ENCODE results near the gene TBC1D5. TPM values are rescaled to one million over a fixed set of nuclear protein-coding genes. Genes with fewer than 3 reads are reported as not detected.
"Not testable (repeated sequence)": the region's sequence is repeated elsewhere in the genome, so short reads cannot be mapped to it uniquely, and the experiment has no call there.

The TBC1D5 gene
- total RNA-seq, 2 donors from 2014 or later: 68.8 to 77.7 TPM

DNA sequence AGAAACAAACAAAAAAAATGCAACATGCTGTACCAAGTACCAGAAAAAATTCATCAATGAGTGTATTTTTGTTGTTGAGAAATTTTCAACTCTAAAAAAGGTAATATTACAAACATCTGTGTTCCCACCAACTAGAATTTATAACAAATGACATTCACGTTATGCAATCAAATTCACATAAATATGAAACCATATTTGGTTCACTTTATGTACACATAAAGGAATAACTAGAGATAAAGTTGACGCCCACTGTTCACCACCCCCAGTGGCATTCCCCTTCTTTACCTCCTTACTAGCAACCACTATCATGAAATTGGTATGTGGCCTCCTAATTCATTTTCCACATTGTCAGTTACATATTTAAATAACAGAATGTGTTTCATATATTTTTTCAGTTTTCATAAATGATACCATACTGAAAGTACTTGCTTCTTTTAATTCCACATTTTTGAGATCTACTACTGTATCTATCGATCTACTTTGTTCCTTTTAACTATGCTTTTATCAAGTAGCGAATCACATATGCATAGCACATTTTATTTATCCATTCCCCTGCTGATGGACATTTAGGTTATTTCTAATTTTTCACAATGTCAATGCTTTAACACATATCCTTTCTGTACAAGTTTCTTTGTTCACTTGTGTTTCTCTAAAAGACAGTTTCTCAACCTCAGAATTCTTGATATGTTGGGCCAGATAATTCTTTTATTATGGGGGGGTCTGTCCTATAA is 34.5 kb downstream of the TBC1D5 start:
- Histone ChIP-seq H3K27ac (ENCODE audit: low read depth, low read length) (no peak overlapping the region), H3K36me3 (ENCODE audit: control insufficient read depth, insufficient read depth, low read length) (no peaks in the 10 kb centered on the region), H3K4me3 (ENCODE audit: low read length) (no peak overlapping the region), H3K9ac (ENCODE audit: extremely low read depth, low read length, poor library complexity, severe bottlenecking) (no peak overlapping the region), H3K4me1 (ENCODE audit: control insufficient read depth, insufficient read depth, low read length) (no peaks in the 10 kb centered on the region), H3K27me3 (ENCODE audit: control insufficient read depth, insufficient read depth, low read length, poor library complexity, severe bottlenecking) (no peaks in the 10 kb centered on the region), H3K9me3 (ENCODE audit: control insufficient read depth, low read length) (peaks cover 6% of the 10 kb centered on the region)
- Mint-ChIP-seq H3K9me3 (peaks cover 13% of the 10 kb centered on the region), H3K4me1 (no peaks in the 10 kb centered on the region), H3K27ac (no peak overlapping the region), H3K27me3 (ENCODE audit: insufficient read depth) (no peaks in the 10 kb centered on the region), H3K36me3 (ENCODE audit: low read depth) (peaks cover 20% of the 10 kb centered on the region), H3K4me3 (no peak overlapping the region)
- WGBS, 2 experiments (ENCODE audit: insufficient coverage in 1 of 2, insufficient read length in 1 of 2): 90 to 93% methylated on average over 4 of the region's 4 CpGs
- DNase-seq: no peak
- TF ChIP-seq, protein P1, sequence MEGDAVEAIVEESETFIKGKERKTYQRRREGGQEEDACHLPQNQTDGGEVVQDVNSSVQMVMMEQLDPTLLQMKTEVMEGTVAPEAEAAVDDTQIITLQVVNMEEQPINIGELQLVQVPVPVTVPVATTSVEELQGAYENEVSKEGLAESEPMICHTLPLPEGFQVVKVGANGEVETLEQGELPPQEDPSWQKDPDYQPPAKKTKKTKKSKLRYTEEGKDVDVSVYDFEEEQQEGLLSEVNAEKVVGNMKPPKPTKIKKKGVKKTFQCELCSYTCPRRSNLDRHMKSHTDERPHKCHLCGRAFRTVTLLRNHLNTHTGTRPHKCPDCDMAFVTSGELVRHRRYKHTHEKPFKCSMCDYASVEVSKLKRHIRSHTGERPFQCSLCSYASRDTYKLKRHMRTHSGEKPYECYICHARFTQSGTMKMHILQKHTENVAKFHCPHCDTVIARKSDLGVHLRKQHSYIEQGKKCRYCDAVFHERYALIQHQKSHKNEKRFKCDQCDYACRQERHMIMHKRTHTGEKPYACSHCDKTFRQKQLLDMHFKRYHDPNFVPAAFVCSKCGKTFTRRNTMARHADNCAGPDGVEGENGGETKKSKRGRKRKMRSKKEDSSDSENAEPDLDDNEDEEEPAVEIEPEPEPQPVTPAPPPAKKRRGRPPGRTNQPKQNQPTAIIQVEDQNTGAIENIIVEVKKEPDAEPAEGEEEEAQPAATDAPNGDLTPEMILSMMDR (conservative IDR thresholded peaks at IDR 0.05): no peak

GRCh38 chr3:17705991-17706390 is 36.4 kb downstream of the TBC1D5 start:
- not testable (repeated sequence) for H3K4me3 Mint-ChIP-seq; H3K4me1 ChIP-seq (ENCODE audit: control insufficient read depth, insufficient read depth, low read length); H3K4me1 Mint-ChIP-seq; H3K27ac Mint-ChIP-seq; H3K27me3 ChIP-seq (ENCODE audit: control insufficient read depth, insufficient read depth, low read length, poor library complexity, severe bottlenecking); H3K36me3 ChIP-seq (ENCODE audit: control insufficient read depth, insufficient read depth, low read length); H3K9ac ChIP-seq (ENCODE audit: extremely low read depth, low read length, poor library complexity, severe bottlenecking); H3K9me3 ChIP-seq (ENCODE audit: control insufficient read depth, low read length); DNase-seq; H3K27me3 Mint-ChIP-seq (ENCODE audit: insufficient read depth); H3K27ac ChIP-seq (ENCODE audit: low read depth, low read length)
- Mint-ChIP-seq H3K9me3 (peaks cover 15% of the 10 kb centered on the region), H3K36me3 (ENCODE audit: low read depth) (peaks cover 14% of the 10 kb centered on the region)
- WGBS, 2 experiments (ENCODE audit: insufficient coverage in 1 of 2, insufficient read length in 1 of 2): 97% methylated on average over 15 of the region's 15 CpGs; no CpG with 5 or more reads in 1 of the 2 experiments
- peak overlapping the region; percentile 49 for H3K4me3 ChIP-seq (ENCODE audit: low read length)

GRCh38 chr3:17699815-17700214 is 42.6 kb downstream of the TBC1D5 start:
- not testable (repeated sequence) for H3K4me3 Mint-ChIP-seq; H3K36me3 ChIP-seq (ENCODE audit: control insufficient read depth, insufficient read depth, low read length); H3K27me3 ChIP-seq (ENCODE audit: control insufficient read depth, insufficient read depth, low read length, poor library complexity, severe bottlenecking); DNase-seq; H3K27ac ChIP-seq (ENCODE audit: low read depth, low read length); H3K4me3 ChIP-seq (ENCODE audit: low read length); H3K9ac ChIP-seq (ENCODE audit: extremely low read depth, low read length, poor library complexity, severe bottlenecking); H3K4me1 ChIP-seq (ENCODE audit: control insufficient read depth, insufficient read depth, low read length); H3K27ac Mint-ChIP-seq; H3K4me1 Mint-ChIP-seq; H3K9me3 ChIP-seq (ENCODE audit: control insufficient read depth, low read length); H3K27me3 Mint-ChIP-seq (ENCODE audit: insufficient read depth)
- peaks cover 49% of the 10 kb centered on the region for H3K9me3 Mint-ChIP-seq
- H3K36me3 Mint-ChIP-seq (ENCODE audit: low read depth): peaks cover 36% of the 10 kb centered on the region
- WGBS, 2 experiments (ENCODE audit: insufficient coverage in 1 of 2, insufficient read length in 1 of 2): 98 to 100% methylated on average over 2 of the region's 2 CpGs

- H3K27ac Mint-ChIP-seq; H3K4me1 Mint-ChIP-seq; H3K36me3 ChIP-seq (ENCODE audit: control insufficient read depth, insufficient read depth, low read length); H3K4me3 ChIP-seq (ENCODE audit: low read length); H3K27ac ChIP-seq (ENCODE audit: low read depth, low read length); H3K27me3 ChIP-seq (ENCODE audit: control insufficient read depth, insufficient read depth, low read length, poor library complexity, severe bottlenecking); H3K9ac ChIP-seq (ENCODE audit: extremely low read depth, low read length, poor library complexity, severe bottlenecking); H3K4me3 Mint-ChIP-seq; H3K4me1 ChIP-seq (ENCODE audit: control insufficient read depth, insufficient read depth, low read length); DNase-seq; H3K27me3 Mint-ChIP-seq (ENCODE audit: insufficient read depth): not testable (repeated sequence)
- peaks cover 19% of the 10 kb centered on the region for H3K9me3 ChIP-seq (ENCODE audit: control insufficient read depth, low read length)
- H3K36me3 Mint-ChIP-seq (ENCODE audit: low read depth): peaks cover 59% of the 10 kb centered on the region
- 71 to 90% methylated on average over 1 to 2 of the region's 2 CpGs for WGBS, 2 experiments (ENCODE audit: insufficient coverage in 1 of 2, insufficient read length in 1 of 2)
- peaks cover 66% of the 10 kb centered on the region for H3K9me3 Mint-ChIP-seq
Measured at GRCh38 chr3:17695665-17696064, 46.8 kb downstream of the TBC1D5 start.

DNA sequence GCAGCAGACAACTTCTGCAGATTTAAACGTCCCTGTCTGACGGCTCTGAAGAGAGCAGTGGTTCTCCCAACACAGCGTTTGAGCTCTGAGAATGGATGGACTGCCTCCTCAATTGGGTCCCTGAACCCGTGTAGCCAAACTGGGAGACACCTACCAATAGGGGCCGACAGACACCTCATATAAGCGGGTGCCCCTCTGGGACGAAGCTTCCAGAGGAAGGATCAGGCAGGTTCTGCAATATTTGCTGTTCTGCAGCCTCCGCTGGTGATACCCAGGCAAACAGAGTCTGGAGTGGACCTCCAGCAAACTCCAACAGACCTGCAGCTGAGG is 48.8 kb downstream of the TBC1D5 start:
- not testable (repeated sequence) for H3K4me3 Mint-ChIP-seq; H3K4me3 ChIP-seq (ENCODE audit: low read length); H3K4me1 ChIP-seq (ENCODE audit: control insufficient read depth, insufficient read depth, low read length); H3K27ac Mint-ChIP-seq; H3K27me3 ChIP-seq (ENCODE audit: control insufficient read depth, insufficient read depth, low read length, poor library complexity, severe bottlenecking); H3K36me3 ChIP-seq (ENCODE audit: control insufficient read depth, insufficient read depth, low read length); H3K27me3 Mint-ChIP-seq (ENCODE audit: insufficient read depth); H3K4me1 Mint-ChIP-seq; DNase-seq; H3K27ac ChIP-seq (ENCODE audit: low read depth, low read length); H3K9ac ChIP-seq (ENCODE audit: extremely low read depth, low read length, poor library complexity, severe bottlenecking)
- peaks cover 57% of the 10 kb centered on the region for H3K9me3 Mint-ChIP-seq
- WGBS, 2 experiments (ENCODE audit: insufficient coverage in 1 of 2, insufficient read length in 1 of 2): 94 to 97% methylated on average over 5 to 8 of the region's 8 CpGs
- peaks cover 56% of the 10 kb centered on the region for H3K36me3 Mint-ChIP-seq (ENCODE audit: low read depth)
- peaks cover 19% of the 10 kb centered on the region for H3K9me3 ChIP-seq (ENCODE audit: control insufficient read depth, low read length)

GRCh38 chr3:17692846-17693669 is 49.4 kb downstream of the TBC1D5 start:
- H3K4me1 Mint-ChIP-seq; DNase-seq; H3K4me3 ChIP-seq (ENCODE audit: low read length); H3K27ac Mint-ChIP-seq; H3K27me3 Mint-ChIP-seq (ENCODE audit: insufficient read depth); H3K9ac ChIP-seq (ENCODE audit: extremely low read depth, low read length, poor library complexity, severe bottlenecking); H3K27me3 ChIP-seq (ENCODE audit: control insufficient read depth, insufficient read depth, low read length, poor library complexity, severe bottlenecking); H3K4me1 ChIP-seq (ENCODE audit: control insufficient read depth, insufficient read depth, low read length); H3K27ac ChIP-seq (ENCODE audit: low read depth, low read length); H3K36me3 ChIP-seq (ENCODE audit: control insufficient read depth, insufficient read depth, low read length); H3K4me3 Mint-ChIP-seq: not testable (repeated sequence)
- 93 to 95% methylated on average over 15 to 22 of the region's 22 CpGs for WGBS, 2 experiments (ENCODE audit: insufficient coverage in 1 of 2, insufficient read length in 1 of 2)
- H3K9me3 ChIP-seq (ENCODE audit: control insufficient read depth, low read length): peaks cover 19% of the 10 kb centered on the region
- Mint-ChIP-seq H3K9me3 (peaks cover 57% of the 10 kb centered on the region), H3K36me3 (ENCODE audit: low read depth) (peaks cover 56% of the 10 kb centered on the region)
